Measurements from ENCODE around the gene CDH20.
"Not testable (repeated sequence)": the region's sequence is repeated elsewhere in the genome, so short reads cannot be mapped to it uniquely, and the experiment has no call there.

Gene CDH20

DNA sequence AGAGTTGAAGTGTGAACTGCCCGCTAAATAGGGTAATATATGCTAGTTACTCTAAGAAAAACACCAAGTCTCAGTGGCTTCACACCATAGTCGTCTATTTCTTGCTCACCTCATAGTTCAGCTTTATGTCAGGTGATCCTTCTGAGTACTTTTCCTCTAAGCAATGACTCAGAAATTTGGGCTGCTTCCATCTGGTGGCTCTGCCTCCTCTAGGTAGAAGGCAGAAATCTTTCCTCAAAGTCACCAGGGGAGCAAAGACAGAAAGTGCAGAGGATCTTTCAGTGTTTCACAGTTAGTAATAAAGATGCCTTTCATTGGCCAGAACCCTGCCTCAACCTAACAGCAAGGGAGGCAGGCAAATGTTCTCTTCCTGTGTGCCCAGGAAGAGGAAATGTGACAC lies 17.3 kb downstream of the CDH20 start:
- DNase-seq: no peak

DNA sequence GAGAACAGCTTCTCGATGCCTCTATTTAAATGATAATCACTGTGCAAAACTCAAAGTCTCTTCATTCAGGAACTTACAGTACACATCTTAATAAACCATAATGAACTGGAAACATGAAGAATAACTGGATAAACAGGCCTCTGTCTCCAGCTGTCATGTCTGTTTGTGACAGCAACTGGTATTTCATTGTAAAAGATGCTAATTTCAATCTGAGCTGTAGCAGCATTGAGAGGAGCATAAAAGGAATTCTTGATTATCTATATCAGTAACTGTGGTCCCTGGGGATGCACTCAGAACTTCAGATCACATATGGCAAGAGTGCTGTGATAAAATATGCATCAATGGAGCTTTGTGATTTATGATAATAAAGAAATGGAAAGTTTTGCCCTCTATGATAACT lies 18.8 kb downstream of the CDH20 start:
- no peak for DNase-seq

DNA sequence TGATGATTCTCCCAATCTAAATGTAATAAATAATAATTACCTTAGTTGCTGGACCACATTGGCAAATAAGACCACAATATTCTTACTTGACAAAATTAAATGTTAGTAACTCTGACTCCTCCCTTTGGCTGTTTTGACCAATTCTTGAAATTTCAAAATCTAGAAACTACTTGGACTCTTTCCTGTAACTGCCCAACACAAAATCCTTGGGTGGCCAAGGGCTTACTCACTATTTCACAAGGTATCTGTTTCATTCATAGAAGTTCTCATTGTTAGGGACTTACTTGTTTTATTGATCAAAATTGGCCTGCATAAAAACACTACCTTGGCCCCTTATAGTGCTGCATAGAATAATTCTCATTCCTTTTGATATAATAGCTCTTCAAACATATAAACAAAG lies 19.4 kb downstream of the CDH20 start:
- DNase-seq: no peak

DNA sequence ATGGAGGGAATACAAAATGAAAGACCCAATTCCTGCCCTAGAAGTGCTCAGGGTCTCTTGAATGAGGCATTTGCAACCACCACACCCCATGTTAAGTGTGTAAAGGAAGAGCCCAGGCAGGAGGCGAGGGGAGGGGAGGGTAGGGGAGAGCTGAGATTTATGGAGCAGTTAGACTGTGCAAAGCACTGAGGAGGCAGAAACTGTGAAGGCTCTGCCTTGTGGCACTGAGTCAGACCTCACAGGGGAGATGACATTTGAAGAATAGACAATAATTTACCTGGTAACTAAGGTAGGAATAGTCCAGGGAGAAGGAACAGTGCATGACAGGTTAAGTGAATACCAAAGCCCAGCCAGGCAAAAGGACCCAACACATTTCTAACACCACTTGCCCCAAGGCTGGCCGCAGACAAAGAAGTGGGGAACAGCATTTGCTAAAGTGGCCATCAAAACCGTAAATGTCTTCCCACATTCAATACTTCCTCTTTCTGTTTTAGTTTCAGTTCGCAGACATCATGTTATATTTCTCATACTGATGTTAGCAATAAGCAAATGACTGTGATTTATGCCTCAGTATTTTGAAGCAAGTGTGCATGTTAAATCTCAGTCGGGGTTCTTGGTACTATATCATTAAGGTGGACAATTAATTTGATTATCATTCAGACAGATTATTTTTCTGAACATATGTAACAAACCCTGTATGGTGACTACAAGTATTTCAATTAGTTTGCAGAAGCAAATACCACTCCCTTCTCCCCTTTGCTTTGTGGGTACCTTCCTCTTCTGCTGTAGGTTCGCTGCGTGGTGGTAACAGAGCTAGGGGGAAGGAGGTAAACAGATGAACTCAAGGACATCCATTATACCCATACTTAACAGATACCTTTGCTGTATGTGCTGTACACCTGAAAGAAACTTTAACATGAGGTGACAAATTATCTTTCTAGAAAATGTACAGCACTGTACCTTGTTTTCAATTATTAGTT lies 27.5 kb downstream of the CDH20 start:
- no peak for DNase-seq

DNA sequence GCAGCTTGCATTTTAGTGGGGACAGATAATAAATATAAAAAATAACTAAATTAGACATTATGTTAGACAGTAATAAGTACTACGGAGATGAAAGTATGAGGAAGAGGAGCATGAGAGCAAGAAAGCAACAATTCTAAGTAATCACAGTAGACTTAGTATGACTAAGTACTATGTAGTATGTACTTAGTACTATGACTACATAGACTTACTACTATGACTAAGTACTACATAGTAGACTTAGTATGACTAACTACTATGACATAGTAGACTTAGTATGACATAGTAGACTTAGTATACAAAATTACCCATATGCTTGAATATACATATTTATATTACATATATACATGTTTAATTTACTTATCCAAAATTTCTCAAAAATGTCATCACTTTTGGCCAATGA lies 29.3 kb downstream of the CDH20 start:
- DNase-seq: no peak

DNA sequence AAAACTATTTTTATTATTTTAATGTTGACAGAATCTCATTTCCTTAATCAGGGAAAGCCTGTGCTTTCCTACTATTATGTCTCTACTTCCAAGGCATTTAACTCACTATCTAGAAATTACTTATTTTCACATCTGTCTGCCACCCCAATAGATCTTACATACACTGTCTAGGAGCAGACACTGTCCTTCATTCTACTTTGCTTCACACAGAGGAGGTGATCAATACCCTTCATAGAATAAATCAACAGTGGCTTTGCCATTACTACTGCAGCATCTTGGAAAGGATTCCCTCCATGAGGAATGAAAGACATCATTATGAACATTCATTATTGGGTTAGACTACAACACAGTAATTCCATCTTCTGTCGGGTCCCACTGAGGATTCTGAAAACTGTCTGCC lies 31.7 kb downstream of the CDH20 start:
- no peak for DNase-seq

DNA sequence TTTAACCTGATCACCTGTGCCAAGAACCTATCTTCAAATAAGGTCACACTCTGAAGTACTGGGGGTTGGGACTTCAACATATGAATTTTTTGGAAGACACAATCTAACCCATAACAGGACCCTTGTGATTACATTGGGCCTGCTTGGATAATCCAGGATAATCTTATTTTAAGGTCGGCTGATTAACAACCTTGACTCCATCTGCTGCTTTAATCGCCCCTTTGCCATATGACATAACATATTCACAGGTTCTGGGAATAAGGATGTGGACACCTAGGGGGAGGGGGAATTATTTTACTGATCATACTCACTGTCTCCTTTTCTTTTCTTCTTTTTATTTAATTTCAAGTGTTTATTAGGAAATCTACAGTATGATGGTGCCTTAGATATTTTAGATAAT lies 34.8 kb downstream of the CDH20 start:
- no peak for DNase-seq

DNA sequence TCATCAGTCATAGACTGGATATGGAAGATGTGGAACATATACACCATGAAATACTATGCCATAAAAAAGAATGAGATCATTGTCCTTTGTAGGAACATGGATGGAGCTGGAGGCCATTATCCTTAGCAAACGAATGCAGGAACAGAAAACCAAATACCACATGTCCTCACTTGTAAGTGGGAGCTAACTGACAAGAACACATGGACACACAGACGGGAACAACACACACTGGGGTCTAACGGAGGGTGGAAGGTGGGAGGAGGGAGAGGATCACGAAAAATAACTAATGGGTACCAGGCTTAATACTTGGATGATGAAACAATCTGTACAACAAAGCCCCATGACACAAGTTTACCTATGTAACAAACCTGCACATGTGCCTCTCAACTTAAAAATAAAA lies 36.4 kb downstream of the CDH20 start:
- DNase-seq: not testable (repeated sequence)

DNA sequence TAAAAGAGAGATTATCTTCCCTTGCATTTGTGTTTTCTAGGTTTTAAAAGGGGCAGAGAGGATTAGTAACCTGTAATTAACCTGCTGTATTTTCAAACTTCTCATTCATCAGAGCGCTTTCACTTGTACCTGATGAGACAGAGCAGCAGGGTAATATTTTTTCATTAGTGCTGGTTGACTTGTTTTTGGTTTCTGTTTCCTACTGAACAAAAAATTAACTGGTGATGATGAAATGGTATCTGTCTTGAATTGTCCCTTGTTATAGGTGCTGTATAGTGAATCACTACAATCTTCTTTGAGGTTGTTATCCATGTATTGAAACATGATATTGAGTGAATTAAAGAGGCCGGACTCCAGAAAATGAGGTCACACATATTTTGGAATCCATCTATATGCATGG lies 37.9 kb downstream of the CDH20 start:
- DNase-seq: no peak

DNA sequence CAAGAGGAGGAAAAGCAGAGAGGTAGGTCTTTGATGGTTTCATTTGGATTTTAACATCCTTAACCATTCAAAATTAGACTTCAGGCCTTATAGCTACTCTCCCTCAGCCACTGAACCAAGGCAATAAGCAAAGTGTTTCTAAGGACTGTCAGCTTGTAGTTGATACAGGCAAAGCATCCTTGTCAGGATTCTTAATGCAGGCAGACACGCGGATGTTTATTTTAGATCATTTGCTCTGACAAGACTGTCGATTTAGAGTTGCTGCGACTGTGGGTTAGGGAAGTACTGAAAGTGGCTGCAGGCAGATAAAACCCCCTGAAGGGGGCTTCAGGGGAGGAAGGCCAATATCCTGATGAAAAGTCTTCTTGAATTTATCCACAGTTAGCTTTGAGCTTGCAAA lies 46.6 kb downstream of the CDH20 start:
- no peak for DNase-seq

DNA sequence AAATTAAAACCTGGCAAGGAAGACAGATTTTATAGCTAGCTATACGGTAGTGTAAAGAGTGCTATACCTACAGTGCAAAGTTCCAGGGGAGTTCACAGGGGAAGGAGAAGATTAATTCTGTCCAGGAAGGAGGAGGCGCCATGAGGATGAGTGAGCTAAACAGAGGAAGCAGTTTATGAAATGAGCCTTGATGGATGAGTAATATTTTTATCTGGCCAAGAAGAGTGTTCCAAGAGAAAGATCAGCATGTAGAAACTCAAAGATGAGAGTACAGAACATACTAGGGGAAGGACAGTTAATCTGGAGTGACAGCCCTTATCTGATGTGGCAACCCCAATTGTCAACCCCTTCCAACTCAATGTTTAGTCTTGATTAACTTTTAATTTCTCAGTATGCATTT lies 54.8 kb downstream of the CDH20 start:
- no peak for DNase-seq

DNA sequence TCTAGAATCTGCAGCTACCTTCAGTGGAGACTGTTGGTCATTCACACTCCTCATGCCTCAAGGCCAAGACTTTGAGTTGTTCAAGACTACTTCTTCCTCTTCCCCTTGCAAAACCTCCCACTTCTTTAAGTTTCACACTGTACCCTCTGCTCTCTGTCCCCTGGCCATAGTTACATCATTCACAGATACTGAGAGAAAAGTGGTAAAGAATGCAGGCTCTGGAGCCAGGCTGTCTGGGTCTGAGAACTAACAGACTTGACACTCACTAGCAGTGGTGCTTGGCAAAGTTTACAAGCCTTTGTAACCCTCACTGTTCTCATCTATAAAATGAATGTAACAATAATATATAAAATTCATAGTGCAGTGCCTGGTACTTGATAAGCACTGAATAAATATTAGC lies 61.8 kb downstream of the CDH20 start:
- no peak for DNase-seq

DNA sequence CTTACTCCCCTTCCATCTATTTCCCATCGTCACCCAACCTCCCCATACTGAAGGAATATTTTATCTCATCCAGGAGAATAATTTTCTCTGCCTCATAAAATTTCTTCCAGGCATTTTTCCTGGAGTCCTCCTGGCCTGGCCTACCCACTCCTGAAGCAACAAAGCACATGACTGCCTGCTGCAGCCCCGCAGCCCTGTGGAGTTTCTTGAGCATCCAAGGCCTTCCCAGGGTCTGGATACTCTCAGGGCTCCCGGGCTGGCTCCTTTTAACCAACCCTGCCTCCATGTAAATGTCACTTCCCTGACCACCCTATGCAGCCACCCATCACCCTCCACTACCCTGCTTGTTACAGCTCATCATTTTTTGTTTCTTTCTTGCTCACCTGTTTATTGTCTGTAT lies 64.0 kb downstream of the CDH20 start:
- DNase-seq: no peak

DNA sequence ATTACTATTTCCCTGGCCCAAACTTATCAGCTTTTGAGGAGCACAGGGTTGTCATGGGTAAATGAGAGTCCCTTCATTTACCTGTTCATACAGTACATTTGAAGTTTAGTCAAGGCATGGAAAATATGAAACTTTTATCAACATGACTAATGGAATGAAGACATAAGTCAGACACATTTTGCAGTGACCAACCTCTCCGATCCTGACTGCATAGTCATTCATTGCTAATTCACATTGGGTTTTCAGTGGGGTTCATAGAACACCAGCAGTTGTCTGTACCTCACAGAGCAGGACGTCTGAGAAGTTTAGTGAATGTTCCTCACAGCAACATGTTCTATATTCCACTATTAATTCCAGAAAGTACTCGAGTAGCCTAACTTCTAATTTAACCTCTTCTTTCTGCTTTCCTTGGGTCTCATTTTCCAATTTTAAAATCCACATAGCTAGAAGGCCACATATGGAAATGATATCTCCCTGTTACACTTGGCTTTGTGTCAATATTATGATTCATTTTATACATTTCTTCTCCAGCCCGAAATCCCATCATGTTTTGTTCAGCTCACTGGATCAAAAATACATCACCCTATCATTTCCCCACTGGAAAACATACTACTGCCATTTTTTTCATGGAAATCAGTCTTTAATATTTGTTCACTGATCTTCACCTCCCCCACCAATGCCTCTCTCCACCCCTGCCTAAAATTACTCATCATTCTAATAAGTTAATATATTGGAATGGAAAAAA lies 65.9 kb downstream of the CDH20 start:
- DNase-seq: no peak

DNA sequence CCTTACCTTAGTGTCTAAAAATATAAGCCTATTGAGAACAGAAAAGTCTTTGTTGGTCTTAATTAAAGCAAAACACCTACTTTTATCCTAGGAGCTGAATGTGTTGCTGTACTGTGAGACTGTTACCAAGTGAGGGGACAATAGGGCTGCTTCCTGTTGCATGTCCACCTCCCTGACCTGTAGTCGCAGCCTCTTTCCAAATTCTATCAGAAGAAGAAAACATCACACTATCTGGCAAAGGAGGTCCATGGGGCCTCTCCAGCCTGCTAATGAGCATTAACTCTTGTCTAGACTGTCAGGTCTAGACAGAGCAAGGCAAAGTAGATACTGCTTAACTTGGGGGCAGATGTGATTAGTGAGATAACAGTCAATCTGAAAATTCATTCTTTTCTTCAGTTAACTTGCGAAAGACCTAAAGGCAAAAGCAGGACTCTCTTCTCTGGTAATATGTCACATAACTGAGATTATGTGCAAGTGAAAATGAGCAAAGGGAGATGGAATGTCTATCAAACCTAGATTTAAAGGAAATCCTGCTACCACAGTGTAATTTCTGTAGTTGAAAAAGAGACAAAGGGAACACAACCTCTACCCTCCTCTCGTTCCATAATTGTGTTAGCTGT lies 66.9 kb downstream of the CDH20 start:
- no peak for DNase-seq

DNA sequence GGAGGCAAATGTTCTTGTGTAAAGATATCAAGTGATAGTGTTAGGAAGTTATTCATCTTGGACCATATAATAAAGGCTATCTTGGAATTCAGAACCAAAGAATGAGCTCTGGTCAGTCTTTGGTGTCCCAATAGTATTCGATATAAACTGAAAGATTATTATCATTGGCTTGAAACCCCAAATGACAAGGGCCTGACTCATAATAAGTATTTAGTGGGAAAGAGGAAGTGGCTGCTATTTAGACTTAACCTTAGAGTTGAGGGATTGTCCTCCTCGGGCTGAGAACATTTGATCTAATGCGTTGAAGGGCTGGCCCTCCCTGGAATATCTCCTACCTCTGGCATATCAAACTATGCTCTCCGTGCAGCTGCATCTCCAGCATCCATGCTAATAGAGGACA lies 67.5 kb downstream of the CDH20 start:
- DNase-seq: no peak

DNA sequence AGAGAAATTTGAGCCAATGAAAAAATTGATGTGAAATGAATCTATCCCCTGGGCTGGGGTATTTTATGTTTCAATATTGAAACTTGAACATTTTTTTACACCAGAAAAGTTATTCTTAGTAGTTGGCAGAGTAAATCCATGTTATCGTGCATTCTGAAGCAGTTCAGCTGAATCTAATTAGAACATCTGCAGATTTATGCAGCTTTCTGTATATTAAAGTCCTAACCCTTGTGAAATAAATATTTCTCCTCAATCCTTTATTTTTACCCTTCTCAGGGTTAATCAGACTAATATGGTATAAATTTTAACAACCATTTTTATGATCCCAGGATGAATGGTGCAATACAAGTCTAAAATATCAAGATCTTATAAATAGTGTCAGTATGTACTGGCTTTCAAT lies 69.5 kb downstream of the CDH20 start:
- DNase-seq: no peak

DNA sequence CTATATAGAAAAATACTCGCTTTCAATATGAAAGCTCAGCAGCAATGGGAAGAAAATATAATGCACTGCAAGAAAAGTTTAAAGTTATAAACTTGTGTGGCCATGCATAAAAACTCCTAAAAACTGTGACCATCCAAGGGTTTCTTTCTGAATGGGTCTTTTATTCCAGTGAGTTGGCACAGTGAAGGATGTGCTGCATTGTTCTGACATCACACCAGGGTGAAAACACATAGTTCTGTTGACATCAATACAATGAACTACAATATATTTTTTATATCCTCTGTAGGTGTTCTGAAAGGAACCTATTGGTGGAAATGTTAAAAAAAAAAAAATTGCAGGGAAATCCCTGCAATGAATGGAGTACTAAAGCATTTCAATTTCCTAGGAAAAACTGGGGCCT lies 80.2 kb downstream of the CDH20 start:
- no peak for DNase-seq

DNA sequence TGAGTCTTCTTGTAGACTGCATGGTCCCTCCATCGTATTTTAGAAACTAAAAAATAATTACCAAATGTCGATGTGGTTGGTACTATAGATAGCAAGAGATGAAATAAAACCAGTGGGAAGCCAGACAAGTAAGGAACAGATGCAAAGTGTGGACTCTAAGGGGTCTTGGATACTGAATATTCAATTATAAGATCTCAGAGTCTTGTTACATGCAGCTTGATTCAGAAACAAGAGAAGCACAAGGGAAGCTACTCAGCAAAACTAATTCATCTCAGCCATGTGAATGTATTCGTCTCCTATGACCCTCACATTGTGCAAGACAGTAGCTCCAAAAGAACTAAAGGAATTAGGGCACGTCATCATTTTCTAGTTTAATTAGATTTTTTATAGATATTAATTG lies 80.9 kb downstream of the CDH20 start:
- no peak for DNase-seq

DNA sequence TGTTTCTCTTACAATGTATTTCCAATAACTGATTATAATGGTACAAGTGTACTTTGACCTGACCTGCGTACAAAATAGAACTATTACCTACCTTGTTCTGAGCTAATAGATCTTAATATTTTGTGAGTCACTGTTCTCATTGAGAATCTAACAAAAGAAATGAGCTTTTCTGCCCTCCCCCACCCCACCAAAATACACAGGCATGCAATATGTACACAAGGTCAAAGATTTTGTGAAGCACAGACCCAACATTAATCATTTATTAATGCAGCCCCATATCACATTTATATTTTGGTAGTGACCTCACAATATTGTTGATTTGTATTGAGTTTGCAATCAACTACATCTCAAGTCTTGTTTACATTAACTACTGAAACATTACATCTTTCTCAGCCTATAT lies 86.5 kb downstream of the CDH20 start:
- DNase-seq: no peak

DNA sequence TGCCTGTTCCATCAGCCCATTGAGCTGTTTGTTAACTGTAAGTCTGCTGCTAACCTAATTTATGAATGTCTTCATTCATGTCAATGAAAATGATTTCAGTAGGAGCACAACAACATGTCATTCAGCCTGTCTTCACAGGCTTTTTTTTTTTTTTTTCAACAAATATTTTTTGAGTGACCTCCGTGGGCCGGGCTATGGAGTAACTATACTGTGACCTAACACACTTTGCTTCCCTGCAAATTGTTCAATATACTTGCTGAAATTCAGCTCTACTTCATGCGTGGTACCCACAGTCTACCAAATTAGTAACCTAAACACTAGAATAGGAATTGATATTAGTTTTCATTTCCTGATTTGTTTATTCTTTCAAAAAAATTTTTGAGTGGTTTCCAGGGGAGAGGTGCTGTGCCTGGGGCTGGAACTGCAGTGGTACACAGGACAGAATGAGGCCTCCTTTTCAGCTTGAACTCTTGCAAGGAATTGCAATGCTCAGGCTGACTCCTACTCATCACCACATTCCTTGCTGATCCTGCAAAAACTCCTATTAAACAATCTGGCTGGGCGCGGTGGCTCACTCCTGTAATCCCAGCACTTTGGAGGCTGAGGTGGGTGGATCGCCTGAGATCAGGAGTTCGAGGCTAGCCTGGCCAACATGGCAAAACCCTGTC lies 87.1 kb downstream of the CDH20 start:
- DNase-seq: no peak

DNA sequence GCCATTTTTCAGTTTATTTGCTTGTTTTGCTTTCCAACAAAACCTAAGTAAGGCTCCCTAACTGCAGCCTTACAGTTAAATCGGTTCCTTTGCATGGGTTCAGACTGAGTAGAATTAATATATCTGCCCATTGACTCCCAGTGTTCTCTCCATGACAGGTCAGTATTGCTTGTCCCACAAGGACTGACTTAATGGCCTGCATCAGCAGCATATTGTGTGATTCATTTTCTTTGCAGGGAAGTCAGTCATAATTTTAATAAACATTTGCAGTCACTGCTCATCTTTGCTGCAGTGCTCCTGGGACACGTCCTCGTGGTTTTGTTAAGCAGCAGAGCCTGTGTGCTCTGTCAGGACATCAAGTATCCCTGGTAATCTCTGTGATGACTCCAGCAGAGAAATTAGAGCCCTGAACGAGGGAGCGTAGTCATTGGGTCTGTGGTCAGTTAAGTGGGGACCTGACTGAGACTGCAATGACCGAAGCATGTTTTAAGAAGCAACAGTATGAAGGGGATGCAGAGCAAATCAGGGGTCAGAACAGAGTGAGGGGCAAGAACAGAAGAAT lies 93.3 kb downstream of the CDH20 start:
- DNase-seq: no peak

DNA sequence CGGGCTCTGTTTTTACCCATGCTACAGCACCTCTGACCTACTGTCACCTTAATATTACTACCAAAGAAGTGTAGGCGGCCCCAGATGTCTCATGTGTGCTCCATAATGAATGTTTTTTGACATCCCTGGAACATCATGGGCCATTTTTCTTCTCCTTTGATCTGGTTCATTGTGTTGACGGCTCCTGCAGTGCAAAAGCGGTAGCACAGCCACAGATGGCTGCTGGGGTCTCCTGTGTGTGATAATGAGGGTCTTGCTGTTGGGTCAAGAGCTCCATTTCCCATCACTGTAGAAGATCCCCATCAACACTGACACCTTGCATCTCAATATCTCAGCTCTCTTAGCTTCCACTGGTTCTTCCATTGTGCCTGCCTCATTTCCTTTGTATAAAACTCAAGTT lies 95.0 kb downstream of the CDH20 start:
- DNase-seq: no peak

All from activated CD4-positive, alpha-beta T cell treated with anti-CD3 and anti-CD28 coated beads, Interleukin-2, amount 50 U/mL, for 1 hour (primary cell).